ENCODE results near the gene CCDC150. TPM values are rescaled to one million over a fixed set of nuclear protein-coding genes. Genes with fewer than 3 reads are reported as not detected.

Gene CCDC150
- total RNA-seq, 1 experiment from 2014 or later, result 34.0 TPM

- Mint-ChIP-seq H3K9me3 (ENCODE audit: unreplicated experiment) (no peaks in the 10 kb centered on the region), H3K4me1 (ENCODE audit: low read depth, unreplicated experiment) (no peaks in the 10 kb centered on the region), H3K27me3 (ENCODE audit: insufficient read depth, unreplicated experiment) (no peaks in the 10 kb centered on the region), H3K27ac (ENCODE audit: unreplicated experiment) (no peak overlapping the region), H3K36me3 (ENCODE audit: insufficient read depth, unreplicated experiment) (no peaks in the 10 kb centered on the region), H3K4me3 (ENCODE audit: unreplicated experiment) (no peak overlapping the region)
- Histone ChIP-seq H3K4me1 (no peaks in the 10 kb centered on the region), H3K9me3 (no peaks in the 10 kb centered on the region), H3K4me3 (ENCODE audit: low read depth, low read length) (no peak overlapping the region), H3K27me3 (replicated peaks; ENCODE audit: control insufficient read depth, insufficient read depth, low read length) (no peaks in the 10 kb centered on the region), H3K36me3 (ENCODE audit: control insufficient read depth, insufficient read depth, low read length) (no peaks in the 10 kb centered on the region)
- no TSS peak for BruUV-seq (replicated peaks)
- ChIA-PET POLR2A (no interaction called here), CTCF (no interaction called here)
- no peak for DNase-seq
- no peak for TF ChIP-seq CTCF (IDR thresholded peaks at IDR 0.05; ENCODE audit: insufficient read depth in 1 of 2, low read depth in 1 of 2, low read length in 1 of 2, severe bottlenecking in 1 of 2, unreplicated experiment in 1 of 2)
- intact Hi-C loops (cut with micrococcal nuclease; ENCODE audit: unreplicated experiment), result no loop called here
Observed at GRCh38 chr2:196610796-196611195, 28.7 kb upstream of the CCDC150 start.

- no peaks in the 10 kb centered on the region for H3K36me3 ChIP-seq (ENCODE audit: control insufficient read depth, insufficient read depth, low read length)
- no peak overlapping the region for H3K4me3 ChIP-seq (ENCODE audit: low read depth, low read length)
- no peaks in the 10 kb centered on the region for H3K27me3 Mint-ChIP-seq (ENCODE audit: insufficient read depth, unreplicated experiment)
- H3K4me1 Mint-ChIP-seq (ENCODE audit: low read depth, unreplicated experiment), result no peaks in the 10 kb centered on the region
- no TSS peak for BruUV-seq (replicated peaks)
- ChIA-PET POLR2A (no interaction called here), CTCF (no interaction called here)
- H3K9me3 Mint-ChIP-seq (ENCODE audit: unreplicated experiment), result no peaks in the 10 kb centered on the region
- no peaks in the 10 kb centered on the region for H3K27me3 ChIP-seq (replicated peaks; ENCODE audit: control insufficient read depth, insufficient read depth, low read length)
- no peaks in the 10 kb centered on the region for H3K36me3 Mint-ChIP-seq (ENCODE audit: insufficient read depth, unreplicated experiment)
- DNase-seq, result no peak
- no peak overlapping the region for H3K27ac Mint-ChIP-seq (ENCODE audit: unreplicated experiment)
- no peaks in the 10 kb centered on the region for H3K9me3 ChIP-seq
- intact Hi-C loops (cut with micrococcal nuclease; ENCODE audit: unreplicated experiment), result no loop called here
- no peak overlapping the region for H3K4me3 Mint-ChIP-seq (ENCODE audit: unreplicated experiment)
- no peaks in the 10 kb centered on the region for H3K4me1 ChIP-seq
- no peak for TF ChIP-seq CTCF (IDR thresholded peaks at IDR 0.05; ENCODE audit: insufficient read depth in 1 of 2, low read depth in 1 of 2, low read length in 1 of 2, severe bottlenecking in 1 of 2, unreplicated experiment in 1 of 2)
Observed at GRCh38 chr2:196613302-196613701, 26.2 kb upstream of the CCDC150 start.

- Histone ChIP-seq H3K27me3 (replicated peaks; ENCODE audit: control insufficient read depth, insufficient read depth, low read length) (no peaks in the 10 kb centered on the region), H3K36me3 (ENCODE audit: control insufficient read depth, insufficient read depth, low read length) (no peaks in the 10 kb centered on the region), H3K4me3 (ENCODE audit: low read depth, low read length) (no peak overlapping the region), H3K4me1 (no peaks in the 10 kb centered on the region), H3K9me3 (no peaks in the 10 kb centered on the region)
- BruUV-seq (replicated peaks), result no TSS peak
- no peak for TF ChIP-seq CTCF (IDR thresholded peaks at IDR 0.05; ENCODE audit: insufficient read depth in 1 of 2, low read depth in 1 of 2, low read length in 1 of 2, severe bottlenecking in 1 of 2, unreplicated experiment in 1 of 2)
- Mint-ChIP-seq H3K9me3 (ENCODE audit: unreplicated experiment) (no peaks in the 10 kb centered on the region), H3K4me1 (ENCODE audit: low read depth, unreplicated experiment) (no peaks in the 10 kb centered on the region), H3K27me3 (ENCODE audit: insufficient read depth, unreplicated experiment) (peaks cover 7% of the 10 kb centered on the region), H3K4me3 (ENCODE audit: unreplicated experiment) (no peak overlapping the region), H3K36me3 (ENCODE audit: insufficient read depth, unreplicated experiment) (no peaks in the 10 kb centered on the region), H3K27ac (ENCODE audit: unreplicated experiment) (no peak overlapping the region)
- no peak for DNase-seq
- CTCF ChIA-PET, result no interaction called here
- POLR2A ChIA-PET, result no interaction called here
- intact Hi-C loops (cut with micrococcal nuclease; ENCODE audit: unreplicated experiment), result no loop called here
Observed at GRCh38 chr2:196617430-196617829, 22.1 kb upstream of the CCDC150 start.

Measured in Caco-2 (cell line).